Osteocyte (in vitro differentiated cells): Measurements from ENCODE around the gene UTY. TPM values are rescaled to one million over a fixed set of nuclear protein-coding genes. Genes with fewer than 3 reads are reported as not detected.

ENCODE experiments used
- DNase-seq: peaks from one replicate; pipeline ENCODE4 v3.0.0; 2021; ENCODE audit warnings: mixed read lengths; ENCODE audit not compliant: unreplicated experiment; ENCODE audit errors: extremely low spot score
- H3K27ac Mint-ChIP-seq: one replicate; pipeline ENCODE4 v1.8.0; 2021; ENCODE audit warnings: mild to moderate bottlenecking, mixed read lengths; ENCODE audit not compliant: unreplicated experiment
- H3K27me3 Mint-ChIP-seq: one replicate; pipeline ENCODE4 v1.8.0; 2021; ENCODE audit warnings: mixed read lengths; ENCODE audit not compliant: unreplicated experiment
- H3K36me3 Mint-ChIP-seq: one replicate; pipeline ENCODE4 v1.8.0; 2021; ENCODE audit warnings: mixed read lengths; ENCODE audit not compliant: unreplicated experiment
- H3K4me1 Mint-ChIP-seq: one replicate; pipeline ENCODE4 v1.8.0; 2021; ENCODE audit warnings: mixed read lengths; ENCODE audit not compliant: unreplicated experiment
- H3K4me3 Mint-ChIP-seq: one replicate; pipeline ENCODE4 v1.8.0; 2021; ENCODE audit warnings: mild to moderate bottlenecking, moderate library complexity, mixed read lengths; ENCODE audit not compliant: unreplicated experiment
- H3K9me3 Mint-ChIP-seq: one replicate; pipeline ENCODE4 v1.8.0; 2021; ENCODE audit warnings: mixed read lengths; ENCODE audit not compliant: unreplicated experiment
- CTCF ChIP-seq: fragments of 200-600 bp; sonication (generic); IDR thresholded peaks from 2 replicates; pipeline ENCODE4 v1.5.0; 2021; ENCODE audit warnings: antibody characterized with exemption, mild to moderate bottlenecking, moderate library complexity
- total RNA-seq: library from RNA; stranded (reverse); gene quantifications from 2 replicates; pipeline ENCODE4 v1.2.1, GENCODE V29; 2021

Gene UTY
- total RNA-seq, 1 donor from 2014 or later, result not detected

GRCh38 chrY:13370868-13371800 lies 108.7 kb downstream of the UTY start:
- no peak overlapping the region for H3K4me3 Mint-ChIP-seq
- no peaks in the 10 kb centered on the region for H3K36me3 Mint-ChIP-seq
- no peaks in the 10 kb centered on the region for H3K27me3 Mint-ChIP-seq
- H3K4me1 Mint-ChIP-seq, result no peaks in the 10 kb centered on the region
- TF ChIP-seq CTCF, result no peak
- no peak overlapping the region for H3K27ac Mint-ChIP-seq
- DNase-seq, result no peak
- H3K9me3 Mint-ChIP-seq, result no peaks in the 10 kb centered on the region

- Mint-ChIP-seq H3K4me3 (no peak overlapping the region), H3K27me3 (no peaks in the 10 kb centered on the region)
- DNase-seq, result no peak
Measured at GRCh38 chrY:13370245-13370644, 109.6 kb downstream of the UTY start.

GRCh38 chrY:13368513-13368845 lies 111.4 kb downstream of the UTY start:
- H3K4me1 Mint-ChIP-seq, result no peaks in the 10 kb centered on the region
- H3K27ac Mint-ChIP-seq, result no peak overlapping the region
- DNase-seq, result no peak
- H3K4me3 Mint-ChIP-seq, result no peak overlapping the region
- no peaks in the 10 kb centered on the region for H3K9me3 Mint-ChIP-seq
- H3K36me3 Mint-ChIP-seq, result no peaks in the 10 kb centered on the region
- H3K27me3 Mint-ChIP-seq, result no peaks in the 10 kb centered on the region
- TF ChIP-seq CTCF, result no peak

More at GRCh38 chrY:13370245-13370644, 109.6 kb downstream of the UTY start:
- no peaks in the 10 kb centered on the region for H3K9me3 Mint-ChIP-seq
- H3K36me3 Mint-ChIP-seq, result no peaks in the 10 kb centered on the region
- no peaks in the 10 kb centered on the region for H3K4me1 Mint-ChIP-seq
- TF ChIP-seq CTCF, result no peak
- H3K27ac Mint-ChIP-seq, result no peak overlapping the region

- Mint-ChIP-seq H3K36me3 (no peaks in the 10 kb centered on the region), H3K27ac (no peak overlapping the region), H3K4me1 (no peaks in the 10 kb centered on the region), H3K4me3 (no peak overlapping the region), H3K9me3 (no peaks in the 10 kb centered on the region), H3K27me3 (no peaks in the 10 kb centered on the region)
- DNase-seq, result no peak
- TF ChIP-seq CTCF, result no peak
Measured at GRCh38 chrY:13363641-13364040, 116.2 kb downstream of the UTY start.

- no peak overlapping the region for H3K4me3 Mint-ChIP-seq
- DNase-seq, result no peak
- H3K36me3 Mint-ChIP-seq, result no peaks in the 10 kb centered on the region
- H3K27me3 Mint-ChIP-seq, result no peaks in the 10 kb centered on the region
- H3K4me1 Mint-ChIP-seq, result no peaks in the 10 kb centered on the region
- no peaks in the 10 kb centered on the region for H3K9me3 Mint-ChIP-seq
- no peak overlapping the region for H3K27ac Mint-ChIP-seq
- TF ChIP-seq CTCF, result no peak
Measured at GRCh38 chrY:13362662-13363061, 117.2 kb downstream of the UTY start.
